Measurements from ENCODE around the gene TMEM132E. TPM values are rescaled to one million over a fixed set of nuclear protein-coding genes. Genes with fewer than 3 reads are reported as not detected.
A peak's percentile ranks its signal among the peaks of the same experiment; 100 is the strongest.

TMEM132E gene
- total RNA-seq, 1 experiment from 2014 or later = 0.42 TPM

DNA sequence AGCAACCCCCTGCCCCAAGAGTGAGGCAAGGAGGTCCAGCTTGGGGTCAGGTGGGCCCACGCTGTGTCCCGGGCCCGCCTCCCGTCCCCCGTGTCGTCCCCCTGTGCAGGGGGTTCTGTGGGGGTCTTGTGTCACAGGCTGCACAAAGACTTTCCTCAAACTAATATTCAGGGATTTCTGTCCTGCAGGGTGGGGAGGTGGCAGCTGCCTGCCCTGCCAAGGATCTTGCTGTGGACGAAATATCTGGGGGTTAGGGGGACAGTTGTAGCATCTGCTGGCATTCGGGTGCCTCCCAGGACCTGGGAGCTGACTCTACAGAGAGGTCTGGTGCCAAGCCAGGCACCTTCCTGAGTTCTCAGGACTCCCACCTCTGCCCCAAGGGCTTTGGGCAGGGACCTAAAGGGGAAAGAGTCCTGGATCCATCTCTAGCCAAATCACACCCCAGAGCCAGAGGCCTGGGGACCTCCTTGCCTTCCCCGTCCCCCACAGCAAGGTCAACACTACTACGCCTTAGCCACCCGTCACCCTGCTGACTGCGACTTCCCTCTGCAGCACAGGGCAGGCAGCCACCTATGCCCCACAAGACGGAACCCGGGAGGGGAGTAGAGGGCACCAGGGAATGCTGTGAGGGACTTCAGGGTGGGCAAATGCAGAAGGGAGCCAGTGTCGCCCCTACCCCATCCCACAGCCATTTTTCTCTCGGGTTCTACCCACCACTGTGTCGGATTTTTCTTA, 59.3 kb downstream of the TMEM132E start:
- Histone ChIP-seq H2BK20ac (ENCODE audit: low read depth, low read length, poor library complexity, severe bottlenecking) (no peak overlapping the region), H4K5ac (ENCODE audit: insufficient read length, low read depth, low read length) (no peak overlapping the region), H3K27me3 (ENCODE audit: insufficient read depth, low read length) (no peaks in the 10 kb centered on the region; the same call in 1 of the 2 replicates), H2BK15ac (ENCODE audit: low read depth, low read length) (no peak overlapping the region), H3K23ac (ENCODE audit: insufficient read length, low read depth, low read length) (no peak overlapping the region), H3K14ac (ENCODE audit: insufficient read depth, low read length) (no peak overlapping the region), H2BK12ac (ENCODE audit: insufficient read length, low read depth, low read length) (no peak overlapping the region), H3K79me2 (ENCODE audit: insufficient read depth, low read length) (no peaks in the 10 kb centered on the region), H3K4ac (ENCODE audit: low read depth, low read length) (no peak overlapping the region), H2AFZ (ENCODE audit: low read length) (no peak overlapping the region), H3K4me1 (ENCODE audit: insufficient read depth, low read length) (0 out of 2 replicates have a peak, but pooled peaks cover under 1% of the 10 kb centered on the region), H3K9me3 (ENCODE audit: control insufficient read depth, low read depth, low read length) (no peaks in the 10 kb centered on the region), H3K23me2 (ENCODE audit: insufficient read length, low read depth, low read length, poor library complexity, severe bottlenecking) (no peaks in the 10 kb centered on the region), H3T11ph (ENCODE audit: low read length) (no peak overlapping the region), H4K91ac (ENCODE audit: insufficient read length, low read depth, low read length) (no peak overlapping the region), H2BK120ac (ENCODE audit: low read depth, low read length, poor library complexity, severe bottlenecking) (no peak overlapping the region), H3K18ac (ENCODE audit: insufficient read length, low read depth, low read length) (no peak overlapping the region), H3K27ac (ENCODE audit: insufficient read length, low read depth, low read length) (no peak overlapping the region), H2AK5ac (ENCODE audit: insufficient read length, low read length) (no peak overlapping the region), H4K8ac (replicated peaks; ENCODE audit: insufficient read length, low read depth, low read length) (no peak overlapping the region), H2BK5ac (ENCODE audit: insufficient read length, low read length) (no peak overlapping the region), H3K79me1 (ENCODE audit: insufficient read depth, low read depth, low read length, poor library complexity, severe bottlenecking) (no peaks in the 10 kb centered on the region), H3K9ac (ENCODE audit: extremely low read depth, insufficient read length, low read length) (no peak overlapping the region), H3K56ac (ENCODE audit: insufficient read length, low read depth, low read length) (no peak overlapping the region), H3K4me2 (ENCODE audit: insufficient read depth, insufficient read length, low read length) (no peak overlapping the region), H4K20me1 (ENCODE audit: control insufficient read depth, insufficient read depth, insufficient read length) (no peaks in the 10 kb centered on the region)
- TF ChIP-seq CTCF (conservative IDR thresholded peaks at IDR 0.05) = no peak; the same call in 1 of the 3 replicates
- no peak overlapping the region for H3K4me3 Mint-ChIP-seq
- peaks cover 79% of the 10 kb centered on the region for H3K27me3 Mint-ChIP-seq (ENCODE audit: low read depth)
- DNase-seq = no peak
- no peaks in the 10 kb centered on the region for H3K9me3 Mint-ChIP-seq
- WGBS (ENCODE audit: extremely low coverage, insufficient read length, low lambda C conversion rate) = no CpG with 5 or more reads among the region's 17 CpGs
- no peaks in the 10 kb centered on the region for H3K36me3 Mint-ChIP-seq (ENCODE audit: insufficient read depth in 1 of 3, low read depth in 3 of 3)
- H3K4me1 Mint-ChIP-seq = peaks cover 6 to 8% of the 10 kb centered on the region in 2 experiments
- H3K27ac Mint-ChIP-seq = peak overlapping the region in 1 of 3 experiments; percentile 77; a peak in 1 of 7 replicates
